Uterus (tissue), 4 donors: ENCODE data around the gene MLPH. TPM values are rescaled to one million over a fixed set of nuclear protein-coding genes. Genes with fewer than 3 reads are reported as not detected.
A peak's percentile ranks its signal among the peaks of the same experiment; 100 is the strongest.

Experiments
- DNase-seq, 2 donors: peaks; one replicate each; pipeline ENCODE4 v3.0.0-alpha.2; 2019 to 2020
- H3K27ac ChIP-seq, 2 donors: fragments of 200-600 bp; sonication (generic); 1 replicate in 1 of 2; 2 replicates in 1 of 2; pipeline ENCODE4 v1.5.1; 2016 to 2018
- H3K27me3 ChIP-seq, 2 donors: fragments of 200-600 bp; sonication (generic); one replicate each; pipeline ENCODE4 v1.5.1; 2018 to 2019; ENCODE audit warnings: control low read depth in 1 of 2
- H3K36me3 ChIP-seq, 2 donors: fragments of 200-600 bp; sonication (generic); one replicate each; pipeline ENCODE4 v1.5.1; 2019; ENCODE audit warnings: control low read depth in 1 of 2
- H3K4me1 ChIP-seq, 2 donors: fragments of 200-600 bp; sonication (generic); one replicate each; pipeline ENCODE4 v1.5.1; 2018 to 2019; ENCODE audit warnings: control low read depth in 1 of 2
- H3K4me3 ChIP-seq, 2 donors: fragments of 200-600 bp; sonication (generic); 1 replicate in 1 of 2; 2 replicates in 1 of 2; pipeline ENCODE4 v1.5.1; 2018 to 2019; ENCODE audit warnings: mild to moderate bottlenecking in 1 of 2
- H3K9me3 ChIP-seq, 2 donors: fragments of 200-600 bp; sonication (generic); one replicate each; pipeline ENCODE4 v1.5.1; 2019; ENCODE audit warnings: control low read depth in 1 of 2
- CTCF ChIP-seq, 4 experiments: fragments of 200-600 bp in 2 of 4; fragments of 450-650 bp in 2 of 4; sonication (generic) in 2 of 4; IDR thresholded peaks; one replicate each; pipeline ENCODE4 v1.5.1; 2016 to 2019; ENCODE audit warnings: antibody characterized with exemption in 4 of 4, mild to moderate bottlenecking in 2 of 4, moderate library complexity in 1 of 4
- POLR2A ChIP-seq, 2 donors: fragments of 450-650 bp; IDR thresholded peaks; one replicate each; pipeline ENCODE4 v1.6.1; 2016; ENCODE audit warnings: antibody characterized with exemption in 2 of 2, mild to moderate bottlenecking in 1 of 2, moderate library complexity in 1 of 2
- intact Hi-C: fragments of 100-400 bp; cut with DNase I; formaldehyde crosslinking; loops from one replicate; pipeline ENCODE4 v1.15.1; 2023; ENCODE audit warnings: low total_unique reads
- total RNA-seq, 4 donors: library from RNA; depleted of rRNA in 3 of 4; stranded (reverse); fragments of >200 nt in 3 of 4; gene quantifications; one replicate each; pipeline versions ENCODE4 v1.1.0 to v1.2.4, GENCODE V29; 2014 to 2023
- donor health status: DM: yes; HTN: yes; CAD: no.

The MLPH gene
- total RNA-seq, 4 donors from 2014 or later, result 1.2 to 16.5 (median 8.9) TPM

- Histone ChIP-seq H3K27me3 (no peaks in the 10 kb centered on the region), H3K9me3 (peaks cover 0 to 5% of the 10 kb centered on the region in 2 donors), H3K27ac (no peak overlapping the region), H3K4me1 (no peaks in the 10 kb centered on the region), H3K36me3 (no peaks in the 10 kb centered on the region), H3K4me3 (no peak overlapping the region)
- peak in 1 of 2 donors; percentile 3 for DNase-seq
- TF ChIP-seq POLR2A (IDR thresholded peaks at IDR 0.05) (no peak), CTCF (IDR thresholded peaks at IDR 0.05) (no peak)
- intact Hi-C loops, result no loop called here
Measured at GRCh38 chr2:237552908-237553307, 65.9 kb downstream of the MLPH start.

- intact Hi-C loops, result no loop called here
- peaks cover 0 to 5% of the 10 kb centered on the region in 2 donors for H3K9me3 ChIP-seq
- H3K4me1 ChIP-seq, result peaks cover 0 to 3% of the 10 kb centered on the region in 2 donors
- H3K27ac ChIP-seq, result no peak overlapping the region
- DNase-seq, result no peak
- no peak overlapping the region for H3K4me3 ChIP-seq
- no peaks in the 10 kb centered on the region for H3K36me3 ChIP-seq
- TF ChIP-seq POLR2A (IDR thresholded peaks at IDR 0.05) (no peak), CTCF (IDR thresholded peaks at IDR 0.05) (no peak)
- H3K27me3 ChIP-seq, result no peaks in the 10 kb centered on the region
Measured at GRCh38 chr2:237553948-237554347, 66.9 kb downstream of the MLPH start.

GRCh38 chr2:237555560-237555959, 68.5 kb downstream of the MLPH start:
- H3K4me1 ChIP-seq, result peaks cover 0 to 8% of the 10 kb centered on the region in 2 donors
- intact Hi-C loops, result no loop called here
- H3K27me3 ChIP-seq, result no peaks in the 10 kb centered on the region
- H3K9me3 ChIP-seq, result peaks cover 0 to 5% of the 10 kb centered on the region in 2 donors
- no peak for TF ChIP-seq CTCF (IDR thresholded peaks at IDR 0.05)
- no peak for TF ChIP-seq POLR2A (IDR thresholded peaks at IDR 0.05)
- no peak for DNase-seq
- no peak overlapping the region for H3K4me3 ChIP-seq
- no peak overlapping the region for H3K27ac ChIP-seq
- no peaks in the 10 kb centered on the region for H3K36me3 ChIP-seq

- intact Hi-C loops, result no loop called here
- peak in 1 of 2 donors; percentile 46 for DNase-seq
- peaks cover 0 to 5% of the 10 kb centered on the region in 2 donors for H3K9me3 ChIP-seq
- TF ChIP-seq CTCF (IDR thresholded peaks at IDR 0.05) (peak in 3 of 4 experiments; percentile 27 to 46 (median 34)), POLR2A (IDR thresholded peaks at IDR 0.05) (no peak)
- H3K4me1 ChIP-seq, result peaks cover 0 to 8% of the 10 kb centered on the region in 2 donors
- no peak overlapping the region for H3K4me3 ChIP-seq
- no peaks in the 10 kb centered on the region for H3K27me3 ChIP-seq
- H3K36me3 ChIP-seq, result no peaks in the 10 kb centered on the region
- peak overlapping the region; percentile 61 to 77 for H3K27ac ChIP-seq
Measured at GRCh38 chr2:237556773-237557632, 70.0 kb downstream of the MLPH start.

GRCh38 chr2:237557633-237558015, 70.6 kb downstream of the MLPH start:
- peaks cover 0 to 8% of the 10 kb centered on the region in 2 donors for H3K4me1 ChIP-seq
- no peaks in the 10 kb centered on the region for H3K27me3 ChIP-seq
- no peaks in the 10 kb centered on the region for H3K36me3 ChIP-seq
- TF ChIP-seq POLR2A (IDR thresholded peaks at IDR 0.05), result no peak
- no peak for TF ChIP-seq CTCF (IDR thresholded peaks at IDR 0.05)
- peak overlapping the region; percentile 49 to 77 for H3K27ac ChIP-seq
- H3K9me3 ChIP-seq, result peaks cover 0 to 5% of the 10 kb centered on the region in 2 donors
- no peak overlapping the region for H3K4me3 ChIP-seq
- intact Hi-C loops, result no loop called here
- no peak for DNase-seq
